Measurements from ENCODE around the gene RNF38.
"Not testable (repeated sequence)": the region's sequence is repeated elsewhere in the genome, so short reads cannot be mapped to it uniquely, and the experiment has no call there.

The RNF38 gene

DNA sequence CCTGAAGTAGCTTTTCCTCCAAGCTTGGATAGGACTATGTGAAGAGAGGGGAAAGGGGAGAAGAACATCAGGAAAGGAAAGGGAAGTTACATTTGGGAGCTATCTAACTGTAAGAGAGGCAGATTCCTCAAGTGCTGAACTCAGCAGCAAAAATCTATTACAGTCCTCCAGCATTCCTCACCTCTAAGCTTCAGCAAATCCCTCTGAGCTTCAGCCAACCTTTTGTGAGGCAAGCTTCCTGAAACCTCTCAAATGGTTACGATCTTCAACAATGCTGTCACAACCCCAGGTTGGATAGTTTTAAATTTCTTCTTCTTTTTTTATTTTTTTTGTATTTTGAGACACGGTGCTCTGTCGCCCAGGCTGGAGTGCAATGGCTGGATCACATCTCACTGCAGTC, 2.5 kb upstream of the RNF38 start:
- DNase-seq = no peak

DNA sequence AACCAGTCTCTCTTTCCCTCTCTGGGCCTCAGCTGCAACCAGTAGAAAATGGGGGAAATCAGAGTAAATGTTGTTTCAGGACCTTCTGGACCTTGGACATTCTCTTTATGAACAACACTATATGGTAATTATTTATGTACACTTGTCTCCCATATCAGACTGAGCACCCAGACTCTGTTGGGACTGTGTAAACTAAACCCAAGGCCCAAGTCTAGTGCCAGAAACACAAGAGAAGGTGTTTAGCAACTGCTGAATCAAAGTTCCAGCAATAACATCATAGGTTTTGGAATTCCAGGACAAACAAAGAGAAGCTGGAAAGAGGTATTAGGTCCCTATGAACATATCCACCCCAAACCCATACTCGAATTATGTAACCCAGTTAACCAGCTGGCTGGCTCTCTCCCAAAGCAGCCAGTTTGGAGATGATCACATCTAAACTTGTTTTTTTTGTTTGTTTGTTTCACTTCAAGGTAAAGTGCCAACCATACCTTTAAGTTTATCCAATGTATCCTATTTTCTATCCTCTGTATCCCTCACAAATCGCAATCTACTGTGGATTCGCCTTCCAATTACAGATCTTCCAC, 1.9 kb upstream of the RNF38 start:
- no peak for DNase-seq

DNA sequence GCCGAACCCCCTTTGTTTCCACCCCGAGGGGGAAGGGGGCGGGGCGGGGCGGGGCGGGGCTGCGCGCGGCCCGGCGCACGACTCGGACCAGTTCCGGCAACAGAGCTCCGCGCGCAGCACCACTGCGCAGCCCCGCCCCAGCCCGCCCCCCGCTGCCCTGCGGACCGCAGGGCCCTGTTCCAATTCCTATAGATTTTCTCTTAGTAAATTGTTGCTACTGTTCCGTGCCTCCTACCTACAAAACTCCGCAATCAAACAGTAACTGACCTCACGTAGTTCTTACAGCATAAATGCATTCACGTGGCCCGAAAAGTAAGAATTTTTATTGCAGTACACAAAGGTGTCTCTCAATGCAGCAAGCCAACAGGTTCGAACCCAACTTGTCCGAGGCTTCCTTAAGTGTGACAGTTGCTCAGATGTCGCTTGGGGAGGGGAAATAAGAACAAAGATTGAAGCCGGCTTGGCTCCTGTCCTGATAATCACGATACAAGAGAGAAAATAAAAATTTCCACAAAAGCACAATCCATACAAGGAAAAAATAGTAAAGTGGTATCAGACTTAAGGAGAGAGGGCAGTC, 1.2 kb upstream of the RNF38 start:
- DNase-seq = peak; percentile 54

DNA sequence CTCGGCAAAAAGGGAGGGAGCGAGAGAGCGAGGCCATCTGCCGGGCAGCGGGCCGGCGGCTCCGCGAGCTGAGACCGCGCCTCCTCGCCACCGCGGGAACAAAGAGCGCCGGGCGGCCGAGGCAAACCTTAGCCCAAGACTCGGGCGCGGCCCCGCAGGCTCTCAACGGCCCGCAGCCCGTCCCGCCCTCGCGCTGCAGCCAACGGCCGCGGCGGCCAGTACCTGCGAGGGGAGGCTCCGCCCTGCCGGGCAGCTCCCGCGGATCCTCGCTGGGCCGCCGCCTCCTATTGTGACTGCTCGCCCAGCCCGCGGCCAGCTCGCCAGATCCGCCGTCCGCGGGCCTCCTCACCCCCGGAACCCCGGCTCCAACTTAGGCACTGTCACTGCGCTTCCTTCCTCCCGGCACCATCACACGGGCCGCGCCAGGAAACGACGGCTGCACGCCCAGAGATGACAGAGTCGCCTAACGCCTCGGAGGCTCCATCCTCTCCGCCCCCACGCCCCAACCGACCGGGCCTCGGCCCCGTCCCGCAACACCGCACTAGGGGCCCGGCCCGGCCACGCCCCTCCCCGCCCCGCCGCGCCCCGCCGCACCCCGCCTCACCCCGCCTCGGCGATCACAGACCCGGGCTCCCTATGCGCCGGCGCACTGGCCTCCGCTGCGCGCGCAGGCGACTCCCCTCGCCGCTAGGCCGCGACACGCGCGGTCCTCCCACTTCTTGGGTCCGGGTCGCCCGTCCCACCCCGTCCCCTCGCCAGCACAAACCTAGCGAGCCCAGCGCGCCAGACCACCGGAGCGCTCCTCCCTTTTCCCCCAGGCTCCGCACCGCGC, 479 bp upstream of the RNF38 start:
- peak; percentile 68 for DNase-seq

DNA sequence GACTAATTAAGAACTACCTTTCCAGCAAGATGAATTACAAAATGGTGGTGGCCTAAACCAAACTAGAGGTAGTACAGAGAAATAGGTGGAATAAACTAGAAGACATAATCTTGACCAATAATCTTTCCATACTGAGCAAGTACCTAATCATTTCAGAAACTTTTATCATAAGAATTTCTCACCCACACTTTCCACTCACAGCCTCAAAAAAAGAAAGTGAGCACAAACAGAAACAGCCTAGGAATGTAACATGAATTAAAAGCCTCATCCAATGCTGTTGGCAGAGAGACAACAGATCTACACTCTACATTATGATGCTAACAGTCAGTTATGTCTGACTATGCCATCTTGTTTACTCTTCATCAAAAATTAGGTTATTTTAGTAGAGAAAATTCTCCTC, 1.3 kb downstream of the RNF38 start:
- DNase-seq = no peak

DNA sequence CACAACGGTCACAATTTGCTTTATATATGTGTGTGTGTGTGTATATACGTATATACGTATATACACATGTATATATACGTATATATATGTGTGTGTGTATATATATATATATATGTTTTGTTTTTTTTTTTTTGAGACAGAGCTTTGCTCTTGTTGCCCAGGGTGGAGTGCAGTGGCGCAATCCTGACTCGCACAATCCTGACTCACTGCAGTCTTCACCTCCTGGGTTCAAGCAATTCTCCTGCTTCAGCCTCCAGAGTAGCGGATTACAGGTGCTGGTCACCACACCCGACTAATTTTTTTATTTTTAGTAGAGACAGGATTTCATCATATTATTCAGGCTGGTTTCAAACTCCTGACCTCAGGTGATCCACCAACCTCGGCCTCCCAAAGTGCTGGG, 3.1 kb downstream of the RNF38 start:
- no peak for DNase-seq

DNA sequence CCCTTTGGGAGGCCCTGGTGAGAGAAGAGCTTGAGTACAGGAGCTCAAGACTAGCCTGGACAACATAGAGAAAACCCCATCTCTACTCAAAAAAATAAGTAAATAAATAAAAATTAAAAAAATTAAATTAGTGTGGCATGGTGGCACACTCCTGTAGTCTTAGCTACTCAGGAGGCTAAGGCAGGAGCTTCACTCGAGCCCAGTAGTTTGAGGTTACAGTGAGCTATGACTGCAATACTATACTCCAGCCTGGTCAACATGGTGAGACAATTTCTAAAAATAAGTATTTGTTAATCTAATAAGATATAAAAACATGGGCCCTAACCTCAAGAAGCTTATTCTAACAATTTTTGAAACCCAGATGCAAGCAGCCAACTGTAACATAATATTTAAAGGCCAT, 7.6 kb downstream of the RNF38 start:
- no peak for DNase-seq

DNA sequence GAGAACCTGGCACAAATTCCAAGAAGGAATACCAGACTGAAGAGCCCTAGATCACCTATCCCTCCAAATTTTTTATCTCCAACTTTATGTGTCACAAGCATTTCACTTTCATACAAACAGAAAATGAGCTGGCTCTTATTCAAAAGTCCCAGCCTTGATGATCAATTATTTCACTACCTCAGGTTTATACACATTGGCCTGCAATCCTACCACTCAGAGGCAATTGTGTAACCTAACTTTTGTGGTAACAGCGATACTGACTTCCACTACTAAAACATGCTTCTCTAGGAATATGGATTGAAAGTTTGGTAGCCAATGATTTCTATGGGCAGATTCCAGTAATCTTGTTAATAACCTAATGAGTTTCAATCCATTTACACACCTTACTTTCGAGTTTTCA, 10.5 kb downstream of the RNF38 start:
- DNase-seq = no peak

DNA sequence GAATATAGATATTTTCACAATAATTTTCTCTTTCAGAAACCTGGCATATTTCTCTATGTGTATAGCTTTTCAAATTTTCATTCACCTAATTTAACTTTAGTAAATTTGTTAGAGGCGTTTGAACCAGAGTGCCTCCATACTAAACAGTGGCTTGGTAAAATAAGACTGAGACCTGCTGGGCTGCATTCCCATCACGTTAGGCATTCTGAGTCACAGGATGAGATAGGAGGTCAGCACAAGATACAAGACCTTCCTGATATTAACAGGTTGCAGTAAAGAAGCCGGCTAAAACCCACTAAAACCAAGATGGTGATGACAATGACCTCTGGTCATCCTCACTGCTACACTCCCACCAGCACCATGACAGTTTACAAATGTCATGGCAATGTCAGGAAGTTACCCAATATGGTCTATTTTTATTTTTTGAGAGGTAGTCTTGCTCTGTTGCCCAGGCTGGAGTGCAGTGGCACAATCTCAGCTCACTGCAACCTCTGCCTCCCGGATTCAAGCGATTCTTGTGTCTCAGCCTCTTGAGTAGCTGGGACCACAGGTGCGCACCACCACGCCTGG, 13.6 kb downstream of the RNF38 start:
- DNase-seq = not testable (repeated sequence)

DNA sequence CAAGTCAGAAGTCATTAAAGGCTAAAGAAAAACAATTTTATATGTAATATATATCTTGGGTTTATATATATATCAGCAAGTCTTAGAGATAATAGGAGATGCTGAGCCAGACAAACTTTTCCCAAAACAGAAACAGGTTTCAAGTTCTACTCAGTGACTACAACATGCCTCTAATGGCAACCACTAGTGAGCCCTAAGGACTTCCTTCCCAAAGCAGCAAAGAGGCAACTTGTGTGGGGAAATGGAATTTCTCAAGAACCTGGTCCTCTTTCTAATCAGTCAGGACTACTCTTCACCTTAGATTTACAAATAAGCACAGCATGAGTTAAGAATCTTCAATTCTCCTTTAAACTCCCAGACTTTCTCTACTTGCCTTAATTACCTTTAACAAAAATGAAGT, 17.6 kb downstream of the RNF38 start:
- no peak for DNase-seq

DNA sequence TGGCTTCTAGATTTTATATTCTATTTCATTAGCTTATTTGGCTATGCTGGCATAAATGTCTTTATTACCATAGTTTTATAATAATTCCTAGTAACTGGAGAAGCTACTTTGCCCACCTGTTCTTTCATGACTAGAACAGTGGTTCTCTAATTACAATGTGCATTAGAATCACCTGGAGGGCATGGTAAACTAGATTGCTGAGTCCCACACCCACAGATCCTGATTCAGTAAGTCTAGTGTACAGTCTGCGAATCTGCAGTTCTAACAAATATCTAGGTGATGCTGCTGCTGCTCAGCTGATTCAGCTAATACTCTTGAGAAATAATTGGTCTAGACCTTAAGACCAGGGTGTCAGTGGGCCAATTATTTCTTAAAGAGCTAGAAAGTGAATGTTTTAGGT, 35.5 kb downstream of the RNF38 start:
- no peak for DNase-seq

DNA sequence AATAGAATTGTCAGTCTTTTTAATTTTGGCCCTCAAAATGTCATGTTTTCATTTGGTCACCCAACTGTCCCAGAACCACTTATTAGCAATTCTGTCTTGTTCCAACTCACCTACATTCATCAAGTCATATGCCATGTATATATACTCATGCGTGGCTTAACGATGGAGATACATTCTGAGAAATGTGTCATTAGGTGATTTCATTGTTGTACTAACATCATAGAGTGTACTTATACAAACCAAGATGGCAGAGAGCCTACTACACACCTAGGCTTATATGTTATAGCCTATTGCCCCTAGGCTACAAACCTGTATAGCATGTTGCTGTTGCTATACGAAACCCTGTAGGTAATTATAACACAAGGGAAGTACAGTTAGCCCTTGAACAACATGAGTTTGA, 36.6 kb downstream of the RNF38 start:
- DNase-seq = no peak

DNA sequence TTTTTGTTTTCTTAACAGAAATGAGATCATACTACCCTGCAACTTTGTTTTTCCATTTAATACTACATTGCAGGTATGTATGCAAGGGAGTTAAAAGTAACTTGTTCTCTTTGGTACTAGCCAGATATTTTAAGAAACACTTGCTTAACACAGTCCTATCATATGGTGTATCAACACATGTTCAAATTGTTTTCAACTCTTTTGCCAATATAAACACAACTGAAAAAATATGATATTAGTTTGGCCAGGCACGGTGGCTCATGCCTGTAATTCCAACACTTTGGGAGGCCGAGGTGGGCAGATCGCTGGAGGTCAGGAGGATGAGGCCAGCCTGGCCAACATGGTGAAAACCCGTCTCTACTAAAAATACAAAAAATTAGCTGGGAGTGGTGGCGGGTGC, 41.6 kb downstream of the RNF38 start:
- no peak for DNase-seq

DNA sequence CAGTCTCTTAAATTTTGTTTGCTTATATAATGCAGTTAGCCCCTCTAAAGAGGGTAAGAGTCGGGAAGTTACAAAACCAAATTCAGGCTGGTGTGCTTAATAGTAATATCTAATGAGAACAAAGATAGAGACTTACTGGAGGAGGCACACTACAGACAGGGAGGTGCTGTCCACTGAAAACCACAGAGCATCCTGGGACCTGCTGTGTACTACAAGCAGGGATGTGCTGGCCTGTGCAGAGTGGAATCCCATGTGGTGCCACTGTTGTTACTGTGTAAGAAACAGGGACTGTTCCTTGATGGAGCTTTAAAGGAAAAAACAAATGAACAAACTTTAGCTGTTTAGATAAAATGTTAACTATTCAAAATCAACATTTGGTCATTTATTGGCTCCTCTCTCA, 42.4 kb downstream of the RNF38 start:
- DNase-seq = no peak

DNA sequence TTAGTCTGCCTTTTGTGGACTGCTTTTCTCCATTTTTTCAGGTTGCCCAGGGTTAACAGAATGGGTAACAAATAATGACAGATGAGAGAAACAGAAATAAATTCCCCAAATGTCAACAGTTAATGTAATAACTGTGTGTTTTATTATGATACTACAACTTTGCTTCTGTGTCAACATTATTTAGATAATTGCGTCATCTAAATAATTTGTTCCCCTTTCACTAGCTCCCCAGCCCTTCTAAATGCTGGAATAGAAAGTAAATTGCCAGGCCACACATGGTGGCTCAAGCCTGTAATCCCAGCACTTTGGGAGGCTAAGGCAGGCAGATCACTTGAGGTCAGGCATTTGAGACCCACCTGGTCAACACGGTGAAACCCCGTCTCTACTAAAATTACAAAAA, 53.5 kb downstream of the RNF38 start:
- no peak for DNase-seq

DNA sequence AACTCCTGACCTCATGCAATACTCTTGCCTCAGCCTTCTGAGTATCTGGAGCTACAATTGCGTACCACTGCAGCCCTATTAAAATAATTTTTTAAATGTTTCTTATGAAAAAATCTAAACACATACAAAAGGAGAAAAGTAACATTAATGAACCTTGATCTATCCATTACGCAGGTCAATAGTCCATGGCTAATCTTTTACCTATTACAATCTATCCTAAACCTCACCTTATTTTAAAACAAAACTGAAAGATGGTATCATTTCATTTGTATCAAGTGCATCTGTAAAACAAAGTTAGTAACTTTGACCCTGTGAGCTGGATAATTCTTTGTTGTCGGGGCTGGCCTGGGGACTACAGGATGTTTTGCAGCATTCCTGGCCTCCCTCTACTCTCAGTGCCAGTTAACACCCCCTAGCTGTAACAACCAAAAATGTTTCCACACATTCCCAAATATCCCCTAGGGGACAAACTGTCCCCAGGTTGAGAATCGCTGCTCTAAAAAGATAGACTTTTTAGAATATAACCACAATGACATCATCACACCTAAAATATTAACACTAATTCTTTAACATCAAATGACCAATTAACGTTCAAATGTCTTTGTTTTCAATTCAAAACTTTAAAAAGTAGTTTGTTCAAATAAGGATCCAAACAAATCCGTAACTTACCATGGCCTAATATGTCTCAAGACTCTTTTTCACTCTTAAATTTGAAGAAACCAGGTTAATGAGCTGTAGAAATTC, 54.8 kb downstream of the RNF38 start:
- DNase-seq = no peak

DNA sequence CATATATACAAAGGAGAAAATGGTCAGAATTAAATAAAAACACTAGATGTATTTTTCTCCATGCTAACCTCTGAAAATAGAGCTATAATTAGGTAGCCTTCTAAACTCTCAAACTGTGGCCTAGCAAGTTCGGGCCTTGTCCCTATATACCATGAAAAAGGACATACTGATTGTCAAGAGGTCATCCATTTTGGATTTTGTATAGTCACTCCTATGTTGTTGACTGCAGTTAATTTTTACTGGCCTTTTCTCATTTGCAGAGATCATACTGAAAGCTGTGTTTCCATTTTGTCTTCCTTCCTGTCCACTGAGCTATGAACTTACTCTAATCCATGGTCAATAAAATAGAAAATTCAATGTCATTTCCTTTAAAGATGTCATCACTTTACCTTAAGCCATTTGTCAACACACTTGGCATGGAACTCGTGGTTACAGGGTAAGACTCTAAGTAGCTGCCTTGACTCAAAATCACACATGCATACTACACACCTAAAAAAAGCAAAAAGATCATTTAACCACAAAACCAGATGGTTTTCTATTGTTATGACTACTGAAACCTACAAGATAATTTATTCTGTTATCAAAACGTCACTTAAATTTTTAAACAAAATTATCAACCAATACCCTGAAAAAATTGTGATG, 58.0 kb downstream of the RNF38 start:
- no peak for DNase-seq

DNA sequence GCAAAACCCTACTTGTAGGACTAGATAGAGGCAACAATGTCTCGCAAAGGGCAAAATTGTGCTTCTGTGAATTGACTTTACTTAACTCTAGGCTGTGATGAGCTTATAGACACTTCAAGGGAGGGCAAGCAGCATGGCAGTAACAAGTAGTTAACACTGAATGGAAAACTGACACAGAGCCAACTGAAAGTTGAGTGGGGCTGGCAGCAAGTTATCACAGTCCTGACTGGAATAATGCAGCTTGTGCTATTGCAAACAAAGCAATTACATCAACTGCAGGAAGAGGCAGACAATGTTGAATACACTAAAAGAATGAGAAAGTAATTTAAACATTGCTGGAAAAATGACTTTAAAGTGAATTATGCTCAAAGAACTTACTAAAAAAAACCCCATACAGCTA, 62.2 kb downstream of the RNF38 start:
- DNase-seq = no peak

DNA sequence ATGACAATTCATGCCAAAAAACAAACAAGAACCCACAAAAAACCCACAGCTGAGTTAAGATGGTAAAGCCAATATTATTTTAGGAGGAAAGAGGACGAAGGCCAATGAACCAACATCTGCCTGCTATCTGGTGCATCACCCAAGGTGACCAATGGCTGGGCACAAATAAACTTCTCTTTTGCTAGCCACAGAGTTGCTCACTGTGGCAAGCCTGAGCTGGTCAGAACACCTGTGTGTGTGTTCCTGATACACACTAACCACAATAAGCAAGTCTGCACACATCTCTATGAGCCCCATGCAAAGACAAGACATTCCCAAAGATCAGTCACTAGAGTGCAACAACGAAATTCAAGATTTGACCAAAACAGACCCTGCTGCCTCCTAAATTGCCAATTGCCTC, 63.1 kb downstream of the RNF38 start:
- DNase-seq = no peak

DNA sequence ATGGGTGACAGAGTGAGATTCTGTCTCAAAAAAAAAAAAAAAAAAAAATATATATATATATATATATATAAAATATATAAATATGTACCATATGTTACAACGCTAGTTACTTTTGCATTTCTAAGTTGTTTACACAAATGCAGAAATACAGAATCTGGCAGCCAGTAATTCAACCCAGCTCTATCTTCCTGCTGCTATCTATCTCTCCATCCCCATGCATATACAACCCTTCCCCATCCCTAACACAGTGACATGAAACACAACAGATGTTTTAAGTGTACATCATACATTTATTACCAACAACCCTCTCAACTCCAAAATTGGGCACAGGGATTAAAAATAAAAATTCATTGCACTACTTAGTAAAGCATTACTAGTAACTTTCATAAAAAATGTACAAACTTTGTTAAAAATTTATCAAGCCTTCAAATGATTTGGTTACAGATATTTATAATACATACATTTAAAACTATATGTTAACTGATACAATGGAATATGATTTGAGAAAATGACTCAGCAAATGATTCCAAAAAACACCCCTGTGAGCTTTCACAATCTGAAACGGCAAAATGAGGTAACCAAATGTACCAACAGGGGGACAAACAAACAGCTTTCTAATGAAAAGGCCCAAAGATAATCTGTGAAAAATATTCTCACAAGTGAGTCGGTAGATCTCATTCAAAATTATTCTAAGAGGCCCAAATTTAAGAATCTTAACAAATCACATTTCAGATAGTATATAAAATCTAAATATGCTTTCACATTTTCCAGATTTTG, 63.8 kb downstream of the RNF38 start:
- no peak for DNase-seq

DNA sequence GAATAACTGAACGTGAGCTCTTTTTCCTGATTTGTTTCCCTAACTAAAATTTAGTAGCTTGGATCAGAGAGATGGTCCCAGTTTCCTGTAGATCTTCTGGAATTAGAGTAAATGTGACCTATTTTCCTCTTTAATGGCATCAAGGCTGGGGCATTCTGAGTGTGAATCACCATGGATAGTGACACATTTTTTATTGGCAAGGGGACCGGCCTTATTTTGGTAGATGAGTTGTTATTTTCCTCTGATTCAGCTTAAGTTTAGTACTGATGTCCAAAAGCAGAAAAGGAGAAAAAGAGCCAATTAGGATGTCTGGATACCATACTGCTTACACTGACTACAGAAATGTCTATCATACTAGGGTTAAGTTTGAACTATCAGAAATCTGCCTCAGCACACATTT, 68.1 kb downstream of the RNF38 start:
- no peak for DNase-seq

DNA sequence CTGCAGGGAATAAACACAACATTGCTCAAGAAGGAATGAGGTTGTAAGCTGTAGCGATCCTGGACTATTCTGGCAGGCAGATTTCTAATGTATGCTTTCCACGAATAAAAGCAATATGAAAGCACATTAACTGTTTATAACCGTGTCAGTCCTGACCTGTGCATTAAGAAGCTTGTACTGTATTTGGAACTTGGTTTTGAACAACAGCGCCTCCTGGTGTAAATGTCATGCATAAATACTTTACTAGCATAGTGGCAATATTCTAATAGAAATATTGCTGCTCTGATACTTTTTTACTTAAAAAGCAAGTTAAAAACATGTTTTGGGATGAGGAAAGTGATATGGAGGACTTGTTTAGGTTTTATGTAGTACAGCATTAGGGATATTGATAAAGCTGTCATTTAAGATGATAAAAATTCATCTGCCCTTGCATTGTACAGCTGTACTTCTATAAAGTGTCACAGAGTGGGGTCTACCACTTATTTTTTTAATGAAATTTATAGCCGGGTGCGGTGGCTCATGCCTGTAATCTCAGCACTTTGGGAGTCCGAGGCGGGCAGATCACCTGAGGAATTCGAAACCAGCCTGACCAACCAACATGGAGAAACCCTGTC, 71.2 kb downstream of the RNF38 start:
- DNase-seq = peak; percentile 41

All from NCI-H2081 treated with DMSO at 0.1 percent for 48 hours (cell line).